Ishikawa (cell line): ENCODE data around the gene TREML4.

ENCODE experiments used
- CEBPB ChIP-seq: IDR thresholded peaks from 2 replicates; pipeline ENCODE4 v1.6.1; 2012
- CREB1 ChIP-seq: IDR thresholded peaks from 2 replicates; pipeline ENCODE4 v1.6.1; 2012; ENCODE audit warnings: low read depth
- EGR1 ChIP-seq: IDR thresholded peaks from 2 replicates; pipeline ENCODE4 v1.6.1; 2012
- EP300 ChIP-seq: IDR thresholded peaks from 2 replicates; pipeline ENCODE4 v1.6.1; 2012; ENCODE audit warnings: borderline replicate concordance
- FOXM1 ChIP-seq: IDR thresholded peaks from 2 replicates; pipeline ENCODE4 v1.6.1; 2012; ENCODE audit warnings: low read depth, borderline replicate concordance
- MAX ChIP-seq: IDR thresholded peaks from 2 replicates; pipeline ENCODE4 v1.6.1; 2012
- NFIC ChIP-seq: IDR thresholded peaks from 2 replicates; pipeline ENCODE4 v1.6.1; 2012
- RAD21 ChIP-seq: IDR thresholded peaks from 2 replicates; pipeline ENCODE4 v1.6.1; 2012; ENCODE audit warnings: low read depth
- REST ChIP-seq: IDR thresholded peaks from 2 replicates; pipeline ENCODE4 v1.6.1; 2012; ENCODE audit warnings: low read depth, mild to moderate bottlenecking
- TAF1 ChIP-seq: IDR thresholded peaks from 2 replicates; pipeline ENCODE4 v1.6.1; 2012; ENCODE audit warnings: low read depth, mild to moderate bottlenecking
- TCF12 ChIP-seq: IDR thresholded peaks from 2 replicates; pipeline ENCODE4 v1.6.1; 2012; ENCODE audit warnings: low read depth
- TEAD4 ChIP-seq: IDR thresholded peaks from 2 replicates; pipeline ENCODE4 v1.6.1; 2012
- USF1 ChIP-seq: IDR thresholded peaks from 2 replicates; pipeline ENCODE4 v1.6.1; 2012
- YY1 ChIP-seq: IDR thresholded peaks from 2 replicates; pipeline ENCODE4 v1.6.1; 2012; ENCODE audit warnings: low read depth
- ZBTB7A ChIP-seq: IDR thresholded peaks from 2 replicates; pipeline ENCODE4 v1.6.1; 2012; ENCODE audit warnings: low read depth

TREML4 gene

GRCh38 chr6:41229721-41230120 lies 1.6 kb downstream of the TREML4 start:
- TF ChIP-seq ZBTB7A (no peak), TAF1 (no peak), USF1 (no peak), YY1 (no peak), REST (no peak), FOXM1 (no peak), EGR1 (no peak), EP300 (no peak), MAX (no peak), TEAD4 (no peak), CREB1 (no peak), TCF12 (no peak), NFIC (no peak)

- TF ChIP-seq TEAD4 (peak; percentile 53), ZBTB7A (no peak), TCF12 (peak; percentile 45; the same call in 1 of the 2 replicates), EP300 (peak; percentile 49; the same call in 1 of the 2 replicates), RAD21 (no peak), FOXM1 (peak; percentile 58)
Measured at GRCh38 chr6:41231246-41231645, 3.1 kb downstream of the TREML4 start.

GRCh38 chr6:41232667-41233066 lies 4.5 kb downstream of the TREML4 start:
- no peak for TF ChIP-seq TEAD4
- TF ChIP-seq EP300 = 0 out of 2 replicates have a peak, but pooled peaks have one; percentile 17

- TF ChIP-seq TEAD4 (no peak), EP300 (no peak), CREB1 (no peak), YY1 (no peak), RAD21 (no peak), USF1 (no peak), ZBTB7A (no peak), CEBPB (no peak)
Measured at GRCh38 chr6:41236276-41236675, 8.1 kb downstream of the TREML4 start.

GRCh38 chr6:41237128-41237527 lies 9.0 kb downstream of the TREML4 start:
- TF ChIP-seq EGR1 (no peak), NFIC (no peak), USF1 (no peak), CREB1 (no peak), EP300 (no peak), FOXM1 (no peak), TAF1 (no peak), YY1 (no peak), ZBTB7A (no peak), RAD21 (no peak), REST (no peak), CEBPB (no peak), TEAD4 (no peak), MAX (no peak), TCF12 (no peak)

GRCh38 chr6:41239467-41240159 lies 11.5 kb downstream of the TREML4 start:
- no peak for TF ChIP-seq NFIC
- no peak for TF ChIP-seq MAX
- no peak for TF ChIP-seq YY1
- no peak for TF ChIP-seq TCF12
- TF ChIP-seq ZBTB7A = no peak
- no peak for TF ChIP-seq CEBPB
